Gastroesophageal sphincter (tissue), 3 donors: Measurements from ENCODE around the gene TRAF3.

ENCODE experiments used
- CTCF ChIP-seq, 4 experiments: fragments of 200-600 bp in 2 of 4; fragments of 450-650 bp in 2 of 4; sonication (generic) in 1 of 4; IDR thresholded peaks; one replicate each; pipeline ENCODE4 v1.5.1; 2017 to 2019; ENCODE audit warnings: antibody characterized with exemption in 4 of 4, mild to moderate bottlenecking in 2 of 4, moderate library complexity in 2 of 4
- POLR2A ChIP-seq, 2 donors: fragments of 450-650 bp; IDR thresholded peaks; one replicate each; pipeline ENCODE4 v1.6.1; 2017; ENCODE audit warnings: antibody characterized with exemption in 2 of 2, mild to moderate bottlenecking in 2 of 2, moderate library complexity in 1 of 2
- POLR2AphosphoS5 ChIP-seq: sonication (generic); formaldehyde crosslinking; IDR thresholded peaks from one replicate; pipeline ENCODE4 v1.6.1; 2017; ENCODE audit warnings: antibody characterized with exemption

- TF ChIP-seq CTCF (IDR thresholded peaks at IDR 0.05) (no peak), POLR2A (IDR thresholded peaks at IDR 0.05) (no peak), POLR2AphosphoS5 (no peak)
Measured at GRCh38 chr14:102732924-102733323, 44.3 kb upstream of the TRAF3 start.
